ENCODE measurements around the gene PROM2. TPM values are rescaled to one million over a fixed set of nuclear protein-coding genes. Genes with fewer than 3 reads are reported as not detected.

Gene PROM2
- total RNA-seq, 2 donors from 2014 or later = 3.5 to 10.0 TPM

GRCh38 chr2:95276888-95277245, 2.6 kb downstream of the PROM2 start:
- H3K4me1 ChIP-seq (ENCODE audit: control insufficient read depth in 1 of 2, low read depth in 2 of 2) = no peaks in the 10 kb centered on the region
- TF ChIP-seq CTCF (IDR thresholded peaks at IDR 0.05) = no peak
- H3K36me3 ChIP-seq = no peaks in the 10 kb centered on the region
- ATAC-seq (ENCODE audit: insufficient number of reproducible peaks, low FRiP score, low read depth) (no peak), DNase-seq (ENCODE audit: low spot score) (no peak)
- no peak overlapping the region for H3K27ac ChIP-seq
- H3K27me3 ChIP-seq (replicated peaks; ENCODE audit: insufficient read depth) = no peaks in the 10 kb centered on the region
- H3K9me3 ChIP-seq = no peaks in the 10 kb centered on the region
- no peak overlapping the region for H3K4me3 ChIP-seq

GRCh38 chr2:95277246-95277906, 3.1 kb downstream of the PROM2 start:
- TF ChIP-seq CTCF (IDR thresholded peaks at IDR 0.05) = no peak
- Histone ChIP-seq H3K27ac (no peak overlapping the region), H3K36me3 (no peaks in the 10 kb centered on the region), H3K9me3 (no peaks in the 10 kb centered on the region), H3K4me1 (ENCODE audit: control insufficient read depth in 1 of 2, low read depth in 2 of 2) (no peaks in the 10 kb centered on the region), H3K27me3 (replicated peaks; ENCODE audit: insufficient read depth) (no peaks in the 10 kb centered on the region), H3K4me3 (no peak overlapping the region)
- no peak for DNase-seq (ENCODE audit: low spot score)
- no peak for ATAC-seq (ENCODE audit: insufficient number of reproducible peaks, low FRiP score, low read depth)

- Histone ChIP-seq H3K27ac (no peak overlapping the region), H3K4me3 (no peak overlapping the region), H3K4me1 (ENCODE audit: control insufficient read depth in 1 of 2, low read depth in 2 of 2) (no peaks in the 10 kb centered on the region), H3K27me3 (replicated peaks; ENCODE audit: insufficient read depth) (no peaks in the 10 kb centered on the region), H3K36me3 (no peaks in the 10 kb centered on the region), H3K9me3 (no peaks in the 10 kb centered on the region)
- ATAC-seq (ENCODE audit: insufficient number of reproducible peaks, low FRiP score, low read depth) (no peak), DNase-seq (ENCODE audit: low spot score) (no peak)
- TF ChIP-seq CTCF (IDR thresholded peaks at IDR 0.05) = no peak
Observed at GRCh38 chr2:95278051-95278471, 3.8 kb downstream of the PROM2 start.

- H3K4me3 ChIP-seq = no peak overlapping the region
- DNase-seq (ENCODE audit: low spot score) (no peak), ATAC-seq (ENCODE audit: insufficient number of reproducible peaks, low FRiP score, low read depth) (no peak)
- no peaks in the 10 kb centered on the region for H3K27me3 ChIP-seq (replicated peaks; ENCODE audit: insufficient read depth)
- no peaks in the 10 kb centered on the region for H3K36me3 ChIP-seq
- H3K9me3 ChIP-seq = no peaks in the 10 kb centered on the region
- H3K4me1 ChIP-seq (ENCODE audit: control insufficient read depth in 1 of 2, low read depth in 2 of 2) = no peaks in the 10 kb centered on the region
- no peak for TF ChIP-seq CTCF (IDR thresholded peaks at IDR 0.05)
- H3K27ac ChIP-seq = no peak overlapping the region
Observed at GRCh38 chr2:95278637-95279225, 4.5 kb downstream of the PROM2 start.

GRCh38 chr2:95279435-95280035, 5.3 kb downstream of the PROM2 start:
- Histone ChIP-seq H3K27me3 (replicated peaks; ENCODE audit: insufficient read depth) (no peaks in the 10 kb centered on the region), H3K27ac (no peak overlapping the region), H3K36me3 (no peaks in the 10 kb centered on the region), H3K4me3 (no peak overlapping the region), H3K4me1 (ENCODE audit: control insufficient read depth in 1 of 2, low read depth in 2 of 2) (no peaks in the 10 kb centered on the region), H3K9me3 (no peaks in the 10 kb centered on the region)
- TF ChIP-seq CTCF (IDR thresholded peaks at IDR 0.05) = no peak
- ATAC-seq (ENCODE audit: insufficient number of reproducible peaks, low FRiP score, low read depth) (no peak), DNase-seq (ENCODE audit: low spot score) (no peak)

Measured in thoracic aorta (tissue), 2 donors.